ENCODE results near the gene PARD3B.

DNA sequence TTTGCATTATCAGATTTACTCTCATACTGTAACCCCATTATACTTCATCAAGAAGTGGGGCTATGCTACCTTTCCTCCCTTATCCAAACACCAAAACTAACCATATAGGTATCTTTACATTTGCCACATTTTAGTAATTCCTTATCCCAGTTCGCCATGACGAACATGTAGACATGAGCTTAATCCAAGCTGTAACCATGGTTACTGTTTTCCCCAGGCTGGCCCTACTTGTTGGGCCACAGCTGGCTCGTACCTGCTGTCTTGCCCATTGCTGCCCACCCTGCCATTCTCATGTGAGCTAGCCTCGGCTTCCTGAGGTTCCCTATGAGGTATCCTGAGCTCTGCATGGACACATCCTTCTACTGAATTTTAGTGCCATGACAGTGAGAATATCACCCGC lies 117.7 kb downstream of the PARD3B start:
- no peak for TF ChIP-seq YY1 (IDR thresholded peaks at IDR 0.05; ENCODE audit: insufficient read depth, insufficient read length)
- TF ChIP-seq ZNF274 (IDR thresholded peaks at IDR 0.05; ENCODE audit: low read depth, low read length), result no peak

Measured in NT2/D1 (cell line).